GM18867 (cell line): ENCODE measurements around the gene STAT3.
"Not testable (repeated sequence)": the region's sequence is repeated elsewhere in the genome, so short reads cannot be mapped to it uniquely, and the experiment has no call there.

Source experiments
- ATAC-seq: cut with Tn5 transposase; IDR thresholded peaks from one replicate; pipeline ENCODE4 v1.9.1; 2021; ENCODE audit warnings: mild to moderate bottlenecking, moderate library complexity; ENCODE audit not compliant: unreplicated experiment

Gene STAT3

GRCh38 chr17:42388381-42389134, at the start of gene STAT3:
Gene STAT3, minus strand, starts transcription at chr17:42388442. Its CDS starts 39,926 bp downstream, at chr17:42348516.
- ATAC-seq: peak; percentile 88

GRCh38 chr17:42436391-42436790, 48.1 kb upstream of the STAT3 start:
- no peak for ATAC-seq

GRCh38 chr17:42431758-42432161, 43.5 kb upstream of the STAT3 start:
- no peak for ATAC-seq

GRCh38 chr17:42429726-42430447, 41.6 kb upstream of the STAT3 start:
- no peak for ATAC-seq

- no peak for ATAC-seq
Measured at GRCh38 chr17:42428141-42428944, 40.1 kb upstream of the STAT3 start.

GRCh38 chr17:42424991-42425610, 36.9 kb upstream of the STAT3 start:
- no peak for ATAC-seq

- no peak for ATAC-seq
Measured at GRCh38 chr17:42423766-42424165, 35.5 kb upstream of the STAT3 start.

- no peak for ATAC-seq
Measured at GRCh38 chr17:42422958-42423712, 34.9 kb upstream of the STAT3 start, which contains the start of gene CAVIN1. Gene CAVIN1, minus strand, starts transcription at chr17:42423256. Its CDS starts 159 bp downstream, at chr17:42423097.

- no peak for ATAC-seq
Measured at GRCh38 chr17:42422412-42422957, 34.2 kb upstream of the STAT3 start.

GRCh38 chr17:42421507-42422338, 33.5 kb upstream of the STAT3 start:
- no peak for ATAC-seq

- ATAC-seq: no peak
Measured at GRCh38 chr17:42421136-42421506, 32.9 kb upstream of the STAT3 start.

GRCh38 chr17:42417981-42418380, 29.7 kb upstream of the STAT3 start:
- not testable (repeated sequence) for ATAC-seq

- ATAC-seq: no peak
Measured at GRCh38 chr17:42414704-42415409, 26.6 kb upstream of the STAT3 start.

- ATAC-seq: no peak
Measured at GRCh38 chr17:42413464-42414040, 25.3 kb upstream of the STAT3 start.

- no peak for ATAC-seq
Measured at GRCh38 chr17:42411905-42412679, 23.9 kb upstream of the STAT3 start.

GRCh38 chr17:42411361-42411760, 23.1 kb upstream of the STAT3 start:
- ATAC-seq: no peak

- no peak for ATAC-seq
Measured at GRCh38 chr17:42410319-42410685, 22.1 kb upstream of the STAT3 start.
